Neural crest cell (in vitro differentiated cells): ENCODE data around the gene ENTPD8. TPM values are rescaled to one million over a fixed set of nuclear protein-coding genes. Genes with fewer than 3 reads are reported as not detected.

Source experiments
- DNase-seq: peaks from one replicate; pipeline ENCODE4 v3.0.0; 2021; ENCODE audit warnings: low read depth, mixed read lengths, low spot score
- H3K27ac Mint-ChIP-seq: one replicate; pipeline ENCODE4 v1.8.0; 2021; ENCODE audit warnings: mild to moderate bottlenecking, mixed read lengths; ENCODE audit not compliant: unreplicated experiment
- H3K27me3 Mint-ChIP-seq: 2 replicates; pipeline ENCODE4 v1.8.0; 2021; ENCODE audit warnings: low read depth, mild to moderate bottlenecking, mixed read lengths
- H3K36me3 Mint-ChIP-seq: 2 replicates; pipeline ENCODE4 v1.8.0; 2021; ENCODE audit warnings: low read depth, mild to moderate bottlenecking, mixed read lengths
- H3K4me1 Mint-ChIP-seq: 2 replicates; pipeline ENCODE4 v1.8.0; 2021; ENCODE audit warnings: mixed read lengths
- H3K4me3 Mint-ChIP-seq: one replicate; pipeline ENCODE4 v1.8.0; 2021; ENCODE audit warnings: mild to moderate bottlenecking, mixed read lengths
- H3K9me3 Mint-ChIP-seq: 2 replicates; pipeline ENCODE4 v1.8.0; 2021; ENCODE audit warnings: mixed read lengths
- total RNA-seq: library from RNA; stranded (reverse); gene quantifications from 2 replicates; pipeline ENCODE4 v1.2.1, GENCODE V29; 2021
- TF ChIP-seq, protein P1 (sequence below): fragments of 200-600 bp; sonication (generic); conservative IDR thresholded peaks from 2 replicates; pipeline ENCODE4 v1.5.0; 2021; ENCODE audit warnings: antibody characterized with exemption, mild to moderate bottlenecking

Gene ENTPD8
- total RNA-seq, 1 donor from 2014 or later, result 0.12 TPM

DNA sequence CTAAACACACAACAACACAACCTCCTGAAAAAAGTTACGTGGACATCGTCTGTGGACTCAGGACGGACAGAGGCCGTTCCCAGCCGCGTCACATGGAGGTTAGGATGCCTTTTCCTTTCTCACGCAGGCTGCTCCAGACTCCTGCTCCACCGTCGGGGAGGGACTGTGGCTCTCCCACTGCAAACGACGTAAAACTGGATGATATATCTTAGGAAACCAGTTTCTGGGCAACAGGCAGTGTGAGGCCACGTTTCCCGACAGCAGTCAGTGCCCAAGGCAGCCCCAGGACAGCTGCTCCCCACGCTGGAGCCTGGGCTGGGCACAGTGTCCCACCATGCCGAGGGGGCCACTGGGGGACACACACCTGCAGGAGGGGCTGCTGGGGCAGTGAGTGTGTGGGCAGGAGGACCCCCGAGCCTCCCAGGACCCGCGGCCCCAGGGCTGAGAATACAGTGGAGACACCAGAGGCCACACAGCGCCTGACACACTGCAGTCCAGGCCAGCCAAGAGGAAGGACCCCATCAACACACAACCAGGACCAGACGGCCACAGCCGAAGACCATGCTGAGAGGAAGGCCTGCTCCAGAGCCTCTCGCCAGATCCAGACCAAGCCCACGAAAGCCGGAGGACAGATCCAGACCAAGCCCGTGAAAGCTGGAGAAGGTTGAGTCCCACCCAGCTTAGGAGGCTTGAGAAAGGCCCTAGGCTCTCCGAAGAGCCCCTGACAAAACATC, 44.4 kb downstream of the ENTPD8 start:
- no peak overlapping the region for H3K4me3 Mint-ChIP-seq
- no peak overlapping the region for H3K27ac Mint-ChIP-seq
- H3K9me3 Mint-ChIP-seq, result no peaks in the 10 kb centered on the region
- H3K4me1 Mint-ChIP-seq, result no peaks in the 10 kb centered on the region
- H3K36me3 Mint-ChIP-seq, result peaks cover 6% of the 10 kb centered on the region
- TF ChIP-seq, protein P1, sequence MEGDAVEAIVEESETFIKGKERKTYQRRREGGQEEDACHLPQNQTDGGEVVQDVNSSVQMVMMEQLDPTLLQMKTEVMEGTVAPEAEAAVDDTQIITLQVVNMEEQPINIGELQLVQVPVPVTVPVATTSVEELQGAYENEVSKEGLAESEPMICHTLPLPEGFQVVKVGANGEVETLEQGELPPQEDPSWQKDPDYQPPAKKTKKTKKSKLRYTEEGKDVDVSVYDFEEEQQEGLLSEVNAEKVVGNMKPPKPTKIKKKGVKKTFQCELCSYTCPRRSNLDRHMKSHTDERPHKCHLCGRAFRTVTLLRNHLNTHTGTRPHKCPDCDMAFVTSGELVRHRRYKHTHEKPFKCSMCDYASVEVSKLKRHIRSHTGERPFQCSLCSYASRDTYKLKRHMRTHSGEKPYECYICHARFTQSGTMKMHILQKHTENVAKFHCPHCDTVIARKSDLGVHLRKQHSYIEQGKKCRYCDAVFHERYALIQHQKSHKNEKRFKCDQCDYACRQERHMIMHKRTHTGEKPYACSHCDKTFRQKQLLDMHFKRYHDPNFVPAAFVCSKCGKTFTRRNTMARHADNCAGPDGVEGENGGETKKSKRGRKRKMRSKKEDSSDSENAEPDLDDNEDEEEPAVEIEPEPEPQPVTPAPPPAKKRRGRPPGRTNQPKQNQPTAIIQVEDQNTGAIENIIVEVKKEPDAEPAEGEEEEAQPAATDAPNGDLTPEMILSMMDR, result no peak
- DNase-seq, result no peak
- no peaks in the 10 kb centered on the region for H3K27me3 Mint-ChIP-seq

DNA sequence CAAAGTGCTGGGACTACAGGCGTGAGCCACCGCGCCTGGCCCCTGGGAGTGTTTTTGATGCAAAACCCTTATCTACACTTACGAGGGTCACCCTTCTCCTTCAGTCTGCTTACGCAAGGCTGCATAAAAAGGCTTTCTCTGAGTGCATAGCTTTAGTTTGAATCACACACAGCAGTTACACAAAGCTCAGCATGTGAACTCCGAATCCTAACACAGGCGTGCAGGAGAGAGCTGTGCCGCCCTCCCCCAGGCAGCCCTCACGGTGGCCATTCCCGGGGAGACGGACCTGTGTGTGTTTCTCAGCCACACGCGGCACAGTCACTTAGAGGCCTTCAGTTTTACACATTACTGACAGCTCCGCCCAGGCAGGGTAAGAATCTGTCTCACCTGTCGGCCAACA, 44.9 kb downstream of the ENTPD8 start:
- Mint-ChIP-seq H3K4me3 (no peak overlapping the region), H3K27ac (no peak overlapping the region), H3K36me3 (peaks cover 6% of the 10 kb centered on the region), H3K9me3 (no peaks in the 10 kb centered on the region), H3K4me1 (no peaks in the 10 kb centered on the region), H3K27me3 (no peaks in the 10 kb centered on the region)
- TF ChIP-seq, protein P1, result no peak
- no peak for DNase-seq

DNA sequence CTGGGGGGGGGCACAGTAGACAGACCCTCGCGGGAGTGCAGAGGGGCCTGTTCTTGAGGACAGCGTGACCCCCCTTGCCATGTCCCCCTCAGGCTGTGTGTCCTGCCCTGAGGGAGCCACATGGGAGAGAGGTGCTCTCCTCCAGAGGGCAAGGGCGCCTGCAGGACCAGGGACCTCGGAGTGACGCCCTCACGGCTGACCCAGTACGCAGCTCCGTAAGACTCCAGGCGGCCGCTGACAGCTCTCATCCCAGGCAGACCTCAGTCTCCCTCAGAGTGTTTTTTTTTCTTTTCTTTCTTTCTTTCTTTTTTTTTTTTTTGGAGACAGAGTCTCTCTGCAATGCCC, 45.5 kb downstream of the ENTPD8 start:
- Mint-ChIP-seq H3K27me3 (no peaks in the 10 kb centered on the region), H3K9me3 (no peaks in the 10 kb centered on the region), H3K27ac (no peak overlapping the region), H3K4me3 (no peak overlapping the region), H3K36me3 (peaks cover 6% of the 10 kb centered on the region), H3K4me1 (no peaks in the 10 kb centered on the region)
- TF ChIP-seq, protein P1, result no peak
- no peak for DNase-seq

- Mint-ChIP-seq H3K27ac (no peak overlapping the region), H3K27me3 (no peaks in the 10 kb centered on the region)
- TF ChIP-seq, protein P1, result no peak
These were observed 46.1 kb downstream of the ENTPD8 start for GRCh38 chr9:137394866-137395665.

GRCh38 chr9:137393176-137394150, 47.7 kb downstream of the ENTPD8 start:
- Mint-ChIP-seq H3K27me3 (no peaks in the 10 kb centered on the region), H3K9me3 (no peaks in the 10 kb centered on the region), H3K36me3 (peaks cover 2% of the 10 kb centered on the region), H3K4me1 (peaks cover 4% of the 10 kb centered on the region), H3K4me3 (no peak overlapping the region), H3K27ac (no peak overlapping the region)
- DNase-seq, result no peak
- TF ChIP-seq, protein P1, result no peak

More at GRCh38 chr9:137394866-137395665, 46.1 kb downstream of the ENTPD8 start:
- Mint-ChIP-seq H3K36me3 (peaks cover 3% of the 10 kb centered on the region), H3K4me1 (peaks cover 4% of the 10 kb centered on the region), H3K9me3 (no peaks in the 10 kb centered on the region), H3K4me3 (no peak overlapping the region)
- no peak for DNase-seq
